Smooth muscle cell (in vitro differentiated cells): ENCODE results near the gene FBLIM1. TPM values are rescaled to one million over a fixed set of nuclear protein-coding genes. Genes with fewer than 3 reads are reported as not detected.
A peak's percentile ranks its signal among the peaks of the same experiment; 100 is the strongest.
"Not testable (repeated sequence)": the region's sequence is repeated elsewhere in the genome, so short reads cannot be mapped to it uniquely, and the experiment has no call there.

Experiments used
- DNase-seq: peaks from one replicate; lab custom pipeline; 2025; ENCODE audit not compliant: unreplicated experiment; lab: John Stamatoyannopoulos, UW
- H2AFZ ChIP-seq: fragments of 200-600 bp; sonication (generic); 2 replicates; pipeline ENCODE4 v1.6.0; 2016; ENCODE audit warnings: antibody characterized with exemption, low read depth, mild to moderate bottlenecking
- H3F3A ChIP-seq: fragments of 200-600 bp; sonication (generic); 2 replicates; pipeline ENCODE4 v1.6.0; 2017; ENCODE audit warnings: antibody characterized with exemption, low read depth
- H3K27ac ChIP-seq: fragments of 200-600 bp; sonication (generic); 2 replicates; pipeline ENCODE4 v1.5.1; 2016; ENCODE audit warnings: low read depth, mild to moderate bottlenecking
- H3K27me3 ChIP-seq: fragments of 200-600 bp; sonication (generic); 2 replicates; pipeline ENCODE4 v1.6.1; 2016; ENCODE audit warnings: low read depth, mild to moderate bottlenecking
- H3K36me3 ChIP-seq: fragments of 200-600 bp; sonication (generic); 2 replicates; pipeline ENCODE4 v1.5.1; 2016; ENCODE audit warnings: low read depth
- H3K4me1 ChIP-seq: fragments of 200-600 bp; sonication (generic); 2 replicates; pipeline ENCODE4 v1.5.1; 2016; ENCODE audit warnings: low read depth
- H3K4me2 ChIP-seq: fragments of 200-600 bp; sonication (generic); 2 replicates; pipeline ENCODE4 v1.6.0; 2016; ENCODE audit warnings: mild to moderate bottlenecking
- H3K4me3 ChIP-seq: fragments of 200-600 bp; sonication (generic); 2 replicates; pipeline ENCODE4 v1.5.1; 2016; ENCODE audit warnings: mild to moderate bottlenecking
- H3K79me2 ChIP-seq: fragments of 200-600 bp; sonication (generic); 2 replicates; pipeline ENCODE4 v1.6.0; 2016; ENCODE audit warnings: low read depth, mild to moderate bottlenecking
- H3K9ac ChIP-seq: fragments of 200-600 bp; sonication (generic); 2 replicates; pipeline ENCODE4 v1.6.0; 2016; ENCODE audit warnings: low read depth
- H3K9me3 ChIP-seq: fragments of 200-600 bp; sonication (generic); replicated peaks from 2 replicates; pipeline ENCODE4 v1.5.1; 2016; ENCODE audit warnings: low read depth
- H4K20me1 ChIP-seq: fragments of 200-600 bp; sonication (generic); 2 replicates; pipeline ENCODE4 v1.6.0; 2016; ENCODE audit warnings: low read depth
- CTCF ChIP-seq: fragments of 200-600 bp; sonication (generic); IDR thresholded peaks from 2 replicates; pipeline ENCODE4 v1.5.1; 2017; ENCODE audit warnings: borderline replicate concordance, mild to moderate bottlenecking, antibody characterized with exemption; ENCODE audit not compliant: insufficient read depth, poor library complexity, severe bottlenecking
- WGBS: methylation state at CpG from one replicate; pipeline ENCODE4 v1.1.7; 2016; ENCODE audit warnings: low lambda C conversion rate; 5-methylcytosine and 5-hydroxymethylcytosine counted together
- polyA plus RNA-seq: library from polyadenylated mRNA; unstranded; fragments of >200 nt; fragmentation: Nextera tagmentation; extraction: Ambion mirVana; gene quantifications from 2 replicates; pipeline ENCODE4 v1.2.1, GENCODE V29; 2016
- total RNA-seq: library from RNA; depleted of rRNA; stranded (reverse); fragments of >200 nt; gene quantifications from 2 replicates; pipeline ENCODE4 v1.2.3, GENCODE V29; 2014

The FBLIM1 gene
- total and polyA plus RNA-seq, 2 experiments from 2014 or later = 36.7 to 50.8 TPM

- Histone ChIP-seq H3K9ac (no peak overlapping the region), H3F3A (no peaks in the 10 kb centered on the region), H3K27ac (no peak overlapping the region), H2AFZ (no peak overlapping the region), H4K20me1 (no peaks in the 10 kb centered on the region), H3K27me3 (no peaks in the 10 kb centered on the region), H3K4me3 (no peak overlapping the region), H3K79me2 (no peaks in the 10 kb centered on the region), H3K36me3 (no peaks in the 10 kb centered on the region), H3K4me2 (no peak overlapping the region), H3K4me1 (no peaks in the 10 kb centered on the region), H3K9me3 (no peaks in the 10 kb centered on the region)
- no peak for TF ChIP-seq CTCF
- DNase-seq = no peak
- WGBS = 98% methylated on average over 6 of the region's 6 CpGs
Observed at GRCh38 chr1:15826810-15827507, 68.4 kb downstream of the FBLIM1 start.

GRCh38 chr1:15827567-15827966 lies 69.0 kb downstream of the FBLIM1 start:
- not testable (repeated sequence) for DNase-seq, H3K27me3 ChIP-seq, H3F3A ChIP-seq, H3K36me3 ChIP-seq, H3K79me2 ChIP-seq, H3K9ac ChIP-seq, H3K4me3 ChIP-seq, H4K20me1 ChIP-seq, H3K27ac ChIP-seq, H2AFZ ChIP-seq, H3K9me3 ChIP-seq, H3K4me2 ChIP-seq, H3K4me1 ChIP-seq
- 98% methylated on average over 15 of the region's 15 CpGs for WGBS

- H3F3A ChIP-seq, H3K79me2 ChIP-seq, H3K9ac ChIP-seq, H3K9me3 ChIP-seq, H4K20me1 ChIP-seq, H3K4me2 ChIP-seq, DNase-seq, H3K27ac ChIP-seq, H3K4me3 ChIP-seq, H3K36me3 ChIP-seq, H3K4me1 ChIP-seq, H3K27me3 ChIP-seq, H2AFZ ChIP-seq: not testable (repeated sequence)
- 93% methylated on average over 14 of the region's 14 CpGs for WGBS
Observed at GRCh38 chr1:15828931-15829330, 70.3 kb downstream of the FBLIM1 start.

GRCh38 chr1:15830258-15830657 lies 71.7 kb downstream of the FBLIM1 start:
- no peak overlapping the region for H3K9ac ChIP-seq
- 55% methylated on average over 1 of the region's 1 CpG for WGBS
- H3K27me3 ChIP-seq = no peaks in the 10 kb centered on the region
- H3K79me2 ChIP-seq = peaks cover 6% of the 10 kb centered on the region
- no peak overlapping the region for H3K4me3 ChIP-seq
- H4K20me1 ChIP-seq = no peaks in the 10 kb centered on the region
- H3K36me3 ChIP-seq = no peaks in the 10 kb centered on the region
- DNase-seq = no peak
- peak overlapping the region; percentile 19 for H3K27ac ChIP-seq
- no peaks in the 10 kb centered on the region for H3K9me3 ChIP-seq
- no peak overlapping the region for H3K4me2 ChIP-seq
- H2AFZ ChIP-seq = no peak overlapping the region
- H3F3A ChIP-seq = peaks cover 11% of the 10 kb centered on the region
- H3K4me1 ChIP-seq = peaks cover 5% of the 10 kb centered on the region
- no peak for TF ChIP-seq CTCF
